Fibroblast of pulmonary artery (primary cell): Measurements from ENCODE around the gene TAF10.

Source experiments
- DNase-seq: peaks from one replicate; pipeline ENCODE4 v3.0.0-alpha.2; 2010; ENCODE audit warnings: low read depth
- H3K4me3 ChIP-seq: replicated peaks from 2 replicates; pipeline ENCODE4 v1.5.1; 2011; ENCODE audit warnings: low read depth, mild to moderate bottlenecking, control low read depth, low read length, moderate library complexity
- TF ChIP-seq, protein P1 (sequence below): IDR thresholded peaks from 2 replicates; pipeline ENCODE4 v1.5.1; 2011; ENCODE audit warnings: mild to moderate bottlenecking, control low read depth, low read length, inconsistent platforms; ENCODE audit errors: missing control alignments

The TAF10 gene

DNA sequence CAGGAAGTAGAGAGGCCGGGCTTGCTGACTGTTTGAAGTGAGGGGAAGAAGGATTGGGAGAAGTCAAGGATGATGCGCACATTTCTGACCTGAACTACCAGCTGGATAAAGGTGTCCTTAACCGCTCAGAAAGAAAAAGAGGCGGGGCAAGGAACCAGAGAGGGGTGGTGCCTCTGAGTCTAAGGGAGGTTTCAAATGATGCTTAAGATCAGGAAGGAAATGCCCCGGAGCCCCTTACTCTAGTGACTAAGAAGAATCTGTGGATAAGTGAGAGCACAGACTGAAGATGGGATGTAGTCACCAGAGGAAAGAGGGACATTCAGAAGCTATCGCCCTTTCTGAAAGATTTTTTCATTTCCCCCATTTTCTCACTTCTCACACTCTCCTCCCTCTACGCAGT lies 30.9 kb upstream of the TAF10 start:
- TF ChIP-seq, protein P1, sequence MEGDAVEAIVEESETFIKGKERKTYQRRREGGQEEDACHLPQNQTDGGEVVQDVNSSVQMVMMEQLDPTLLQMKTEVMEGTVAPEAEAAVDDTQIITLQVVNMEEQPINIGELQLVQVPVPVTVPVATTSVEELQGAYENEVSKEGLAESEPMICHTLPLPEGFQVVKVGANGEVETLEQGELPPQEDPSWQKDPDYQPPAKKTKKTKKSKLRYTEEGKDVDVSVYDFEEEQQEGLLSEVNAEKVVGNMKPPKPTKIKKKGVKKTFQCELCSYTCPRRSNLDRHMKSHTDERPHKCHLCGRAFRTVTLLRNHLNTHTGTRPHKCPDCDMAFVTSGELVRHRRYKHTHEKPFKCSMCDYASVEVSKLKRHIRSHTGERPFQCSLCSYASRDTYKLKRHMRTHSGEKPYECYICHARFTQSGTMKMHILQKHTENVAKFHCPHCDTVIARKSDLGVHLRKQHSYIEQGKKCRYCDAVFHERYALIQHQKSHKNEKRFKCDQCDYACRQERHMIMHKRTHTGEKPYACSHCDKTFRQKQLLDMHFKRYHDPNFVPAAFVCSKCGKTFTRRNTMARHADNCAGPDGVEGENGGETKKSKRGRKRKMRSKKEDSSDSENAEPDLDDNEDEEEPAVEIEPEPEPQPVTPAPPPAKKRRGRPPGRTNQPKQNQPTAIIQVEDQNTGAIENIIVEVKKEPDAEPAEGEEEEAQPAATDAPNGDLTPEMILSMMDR = no peak
- H3K4me3 ChIP-seq = no peak overlapping the region
- no peak for DNase-seq

DNA sequence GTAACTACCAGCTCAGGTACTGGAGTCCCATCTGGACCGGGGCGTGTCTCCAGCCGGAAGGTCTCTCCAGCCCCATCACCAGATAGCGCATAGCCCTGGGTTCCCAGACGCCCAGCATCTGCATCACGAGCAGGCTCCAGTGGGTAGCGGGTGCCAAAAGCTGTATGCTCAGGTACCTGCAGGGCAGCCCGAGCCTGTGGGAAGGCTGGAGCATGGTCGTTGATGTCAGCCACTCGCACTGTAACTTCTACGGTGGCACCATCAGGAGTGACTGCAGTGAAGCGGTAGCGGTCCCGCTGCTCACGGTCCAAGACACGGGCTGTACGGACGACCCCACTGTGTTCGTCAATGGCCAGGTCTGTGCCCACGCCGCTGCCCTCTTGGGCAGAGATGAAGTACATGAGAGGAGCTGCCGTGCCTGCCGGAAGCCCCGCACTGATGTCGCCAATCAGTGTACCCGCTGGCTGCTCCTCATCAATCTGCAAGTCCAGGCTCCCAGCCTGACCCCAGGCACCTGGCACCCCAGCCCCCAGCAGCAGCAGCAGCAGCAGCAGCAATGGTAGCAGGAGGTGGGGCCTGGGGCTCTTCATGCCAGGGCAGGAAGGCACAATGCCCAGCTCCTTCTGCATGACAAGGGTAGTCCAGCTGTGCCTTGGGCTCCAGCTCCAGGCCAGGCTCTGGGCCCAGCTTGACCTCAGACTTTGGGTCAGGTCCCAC lies 29.1 kb upstream of the TAF10 start:
- no peak overlapping the region for H3K4me3 ChIP-seq
- no peak for DNase-seq
- TF ChIP-seq, protein P1 = no peak

DNA sequence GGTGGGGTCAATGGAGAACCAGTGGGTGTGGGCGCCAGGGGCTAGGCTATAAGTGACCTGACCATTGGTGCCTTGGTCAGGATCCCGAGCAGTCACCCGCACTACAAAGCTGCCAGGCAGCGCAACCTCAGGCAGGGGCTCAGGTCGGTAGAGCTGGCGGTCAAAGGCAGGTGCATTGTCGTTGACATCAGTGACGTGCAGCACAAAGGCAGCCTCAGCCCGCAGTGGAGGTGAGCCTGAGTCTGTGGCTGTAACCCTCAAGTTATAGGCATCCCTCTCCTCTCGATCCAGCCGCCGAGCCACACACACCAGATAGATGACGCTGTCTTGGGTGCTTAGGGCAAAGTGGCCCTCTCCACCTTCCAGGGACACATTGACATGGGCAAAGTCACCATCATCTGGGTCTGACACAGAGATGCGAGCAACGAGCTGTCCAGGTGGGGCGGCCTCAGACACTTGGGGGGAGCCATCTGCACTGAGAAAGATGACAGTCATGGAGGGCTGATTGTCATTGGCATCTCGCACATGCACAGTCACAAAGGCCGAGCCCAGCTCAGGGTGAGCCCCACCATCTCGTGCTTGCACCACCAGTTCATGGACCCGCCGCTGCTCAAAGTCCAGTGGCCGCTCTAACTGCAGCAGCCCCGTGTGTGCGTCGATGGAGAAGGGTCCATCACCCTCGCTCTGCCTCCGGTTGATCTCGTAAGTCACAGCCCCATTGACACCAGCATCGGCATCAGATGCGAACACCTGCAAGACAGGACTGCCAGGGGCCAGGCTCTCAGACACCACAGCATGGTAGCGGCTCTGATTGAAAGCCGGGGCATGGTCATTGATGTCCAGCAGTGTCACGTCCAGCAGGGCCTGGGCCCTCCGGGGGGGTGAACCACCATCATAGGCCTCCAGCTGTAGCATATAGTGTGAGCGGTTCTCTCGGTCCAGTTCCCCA lies 28.3 kb upstream of the TAF10 start:
- TF ChIP-seq, protein P1 = no peak
- no peak overlapping the region for H3K4me3 ChIP-seq
- no peak for DNase-seq

DNA sequence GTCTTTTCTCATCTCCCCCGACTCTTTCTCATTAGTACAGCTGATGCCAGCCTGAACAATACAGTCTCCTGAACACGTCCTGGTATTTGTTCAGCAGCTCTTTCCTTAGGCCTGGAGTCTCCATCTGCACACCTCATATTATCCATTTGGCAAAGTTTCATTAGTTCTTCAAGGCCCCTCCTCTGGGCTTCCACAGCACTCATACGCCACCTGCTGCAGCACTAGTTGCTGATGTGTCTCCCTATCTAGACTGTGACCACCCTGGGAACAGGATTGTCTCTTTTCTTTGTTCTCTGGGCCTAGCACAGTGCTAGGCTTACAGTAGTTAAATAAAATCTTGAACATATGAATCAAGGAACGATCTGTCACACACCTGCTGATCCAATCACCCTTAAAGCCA lies 26.4 kb upstream of the TAF10 start:
- no peak overlapping the region for H3K4me3 ChIP-seq
- TF ChIP-seq, protein P1 = no peak
- DNase-seq = no peak

DNA sequence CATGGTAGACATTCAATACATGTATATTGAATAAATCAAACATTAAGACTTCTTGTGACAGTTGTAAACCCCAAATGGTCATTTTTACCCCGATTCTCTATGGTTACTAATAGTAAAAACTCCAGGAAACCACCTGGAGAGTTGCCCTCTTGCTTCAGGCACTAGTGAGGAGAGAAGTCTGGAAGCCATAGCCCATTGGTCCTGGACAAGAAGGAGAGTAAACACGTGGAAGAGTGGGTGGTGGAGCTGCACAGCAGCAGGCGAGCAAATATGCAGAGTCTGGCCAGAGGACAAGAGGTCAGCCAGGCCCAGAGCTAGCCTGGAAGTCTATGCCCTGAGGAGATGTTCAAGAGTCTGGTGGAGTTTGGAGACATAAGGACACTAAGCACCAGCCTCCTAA lies 25.9 kb upstream of the TAF10 start:
- peak; percentile 42 for DNase-seq
- H3K4me3 ChIP-seq = no peak overlapping the region

DNA sequence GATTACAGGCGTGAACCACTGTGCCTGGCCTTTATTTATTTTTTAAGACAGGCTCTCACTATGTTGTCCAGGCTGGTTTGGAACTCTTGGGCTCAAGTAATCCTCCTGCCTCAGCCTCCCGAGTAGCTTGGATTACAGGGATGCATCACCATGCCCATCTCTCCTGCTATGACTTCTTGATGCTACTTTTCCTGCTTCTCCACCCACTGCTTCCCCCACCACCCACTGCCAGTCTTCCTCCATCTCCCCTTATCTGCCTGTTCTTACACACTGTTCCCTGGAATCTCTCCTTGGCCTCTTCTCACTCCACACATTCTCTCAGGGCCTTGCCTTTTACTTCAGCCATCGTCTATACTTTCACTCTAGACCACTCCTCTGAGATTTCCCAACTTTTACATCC lies 24.5 kb upstream of the TAF10 start:
- H3K4me3 ChIP-seq = no peak overlapping the region
- TF ChIP-seq, protein P1 = no peak
- DNase-seq = no peak

More for the DNA sequence above, 25.9 kb upstream of the TAF10 start:
- TF ChIP-seq, protein P1 = no peak
